ENCODE results near the gene ANKRD62. TPM values are rescaled to one million over a fixed set of nuclear protein-coding genes. Genes with fewer than 3 reads are reported as not detected.

Gene ANKRD62
- total RNA-seq, 1 experiment from 2014 or later: not detected

- no peak for DNase-seq
Measured at GRCh38 chr18:12098374-12098773, 4.7 kb downstream of the ANKRD62 start.

GRCh38 chr18:12099160-12099559 is 5.5 kb downstream of the ANKRD62 start:
- Histone ChIP-seq H3K27me3 (replicated peaks; ENCODE audit: control insufficient read depth, insufficient read depth, low read length) (no peaks in the 10 kb centered on the region; the same call in 1 of the 2 replicates), H3K4me1 (no peaks in the 10 kb centered on the region), H3K36me3 (ENCODE audit: control insufficient read depth, insufficient read depth, low read length) (no peaks in the 10 kb centered on the region), H3K4me3 (ENCODE audit: low read depth, low read length) (no peak overlapping the region), H3K9me3 (no peaks in the 10 kb centered on the region)
- ChIA-PET POLR2A (no interaction called here), CTCF (no interaction called here)
- H3K27me3 Mint-ChIP-seq (ENCODE audit: insufficient read depth, unreplicated experiment): peaks cover 16% of the 10 kb centered on the region
- no peaks in the 10 kb centered on the region for H3K36me3 Mint-ChIP-seq (ENCODE audit: insufficient read depth, unreplicated experiment)
- no peak overlapping the region for H3K4me3 Mint-ChIP-seq (ENCODE audit: unreplicated experiment)
- no peak for DNase-seq
- no peaks in the 10 kb centered on the region for H3K4me1 Mint-ChIP-seq (ENCODE audit: low read depth, unreplicated experiment)
- H3K27ac Mint-ChIP-seq (ENCODE audit: unreplicated experiment): no peak overlapping the region
- intact Hi-C loops (cut with micrococcal nuclease; ENCODE audit: unreplicated experiment): no loop called here
- TF ChIP-seq CTCF (IDR thresholded peaks at IDR 0.05; ENCODE audit: insufficient read depth in 1 of 2, low read depth in 1 of 2, low read length in 1 of 2, severe bottlenecking in 1 of 2, unreplicated experiment in 1 of 2): no peak
- BruUV-seq (replicated peaks): no TSS peak
- no peaks in the 10 kb centered on the region for H3K9me3 Mint-ChIP-seq (ENCODE audit: unreplicated experiment)

More at GRCh38 chr18:12098374-12098773, 4.7 kb downstream of the ANKRD62 start:
- Histone ChIP-seq H3K4me1 (no peaks in the 10 kb centered on the region), H3K36me3 (ENCODE audit: control insufficient read depth, insufficient read depth, low read length) (no peaks in the 10 kb centered on the region), H3K9me3 (no peaks in the 10 kb centered on the region), H3K27me3 (replicated peaks; ENCODE audit: control insufficient read depth, insufficient read depth, low read length) (no peaks in the 10 kb centered on the region; the same call in 1 of the 2 replicates), H3K4me3 (ENCODE audit: low read depth, low read length) (no peak overlapping the region)
- H3K4me1 Mint-ChIP-seq (ENCODE audit: low read depth, unreplicated experiment): no peaks in the 10 kb centered on the region
- H3K4me3 Mint-ChIP-seq (ENCODE audit: unreplicated experiment): no peak overlapping the region
- no TSS peak for BruUV-seq (replicated peaks)
- H3K9me3 Mint-ChIP-seq (ENCODE audit: unreplicated experiment): no peaks in the 10 kb centered on the region
- H3K36me3 Mint-ChIP-seq (ENCODE audit: insufficient read depth, unreplicated experiment): no peaks in the 10 kb centered on the region
- H3K27me3 Mint-ChIP-seq (ENCODE audit: insufficient read depth, unreplicated experiment): peaks cover 19% of the 10 kb centered on the region
- H3K27ac Mint-ChIP-seq (ENCODE audit: unreplicated experiment): no peak overlapping the region
- ChIA-PET CTCF (no interaction called here), POLR2A (no interaction called here)
- no peak for TF ChIP-seq CTCF (IDR thresholded peaks at IDR 0.05; ENCODE audit: insufficient read depth in 1 of 2, low read depth in 1 of 2, low read length in 1 of 2, severe bottlenecking in 1 of 2, unreplicated experiment in 1 of 2)
- intact Hi-C loops (cut with micrococcal nuclease; ENCODE audit: unreplicated experiment): no loop called here

DNA sequence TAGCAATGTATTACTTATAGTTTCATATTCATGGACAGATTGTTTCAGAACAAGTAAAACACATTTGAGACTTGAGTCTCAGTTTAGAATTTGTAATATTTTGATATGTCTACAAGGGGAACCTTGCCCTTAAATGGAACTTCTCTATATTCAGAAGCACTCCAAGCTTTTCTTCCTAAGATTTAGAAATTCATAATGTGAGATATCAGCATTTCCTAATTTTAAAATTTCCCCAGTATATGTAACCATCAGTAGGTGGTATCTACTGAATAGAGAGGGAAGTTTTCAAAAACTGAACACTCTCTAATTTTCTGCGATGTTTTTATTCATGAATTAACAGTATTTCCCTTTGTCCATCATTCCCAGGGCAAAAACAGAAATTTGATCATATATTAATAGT is 7.6 kb downstream of the ANKRD62 start:
- Histone ChIP-seq H3K36me3 (ENCODE audit: control insufficient read depth, insufficient read depth, low read length) (no peaks in the 10 kb centered on the region), H3K27me3 (replicated peaks; ENCODE audit: control insufficient read depth, insufficient read depth, low read length) (no peaks in the 10 kb centered on the region; the same call in 1 of the 2 replicates), H3K9me3 (no peaks in the 10 kb centered on the region), H3K4me1 (no peaks in the 10 kb centered on the region), H3K4me3 (ENCODE audit: low read depth, low read length) (no peak overlapping the region)
- no peaks in the 10 kb centered on the region for H3K9me3 Mint-ChIP-seq (ENCODE audit: unreplicated experiment)
- no peaks in the 10 kb centered on the region for H3K36me3 Mint-ChIP-seq (ENCODE audit: insufficient read depth, unreplicated experiment)
- peaks cover 21% of the 10 kb centered on the region for H3K27me3 Mint-ChIP-seq (ENCODE audit: insufficient read depth, unreplicated experiment)
- no peak for TF ChIP-seq CTCF (IDR thresholded peaks at IDR 0.05; ENCODE audit: insufficient read depth in 1 of 2, low read depth in 1 of 2, low read length in 1 of 2, severe bottlenecking in 1 of 2, unreplicated experiment in 1 of 2)
- intact Hi-C loops (cut with micrococcal nuclease; ENCODE audit: unreplicated experiment): no loop called here
- BruUV-seq (replicated peaks): no TSS peak
- ChIA-PET CTCF (no interaction called here), POLR2A (no interaction called here)
- H3K4me3 Mint-ChIP-seq (ENCODE audit: unreplicated experiment): no peak overlapping the region
- no peak for DNase-seq
- H3K27ac Mint-ChIP-seq (ENCODE audit: unreplicated experiment): no peak overlapping the region
- H3K4me1 Mint-ChIP-seq (ENCODE audit: low read depth, unreplicated experiment): no peaks in the 10 kb centered on the region

Data from Caco-2 (cell line).